Neural cell (in vitro differentiated cells): ENCODE data around the gene CLEC16A. TPM values are rescaled to one million over a fixed set of nuclear protein-coding genes. Genes with fewer than 3 reads are reported as not detected.

ENCODE experiments used
- H2AFZ ChIP-seq: fragments of 200-600, 300-800 bp; sonication (generic), shearing (Covaris generic); 2 replicates; pipeline ENCODE4 v1.6.0; 2014; ENCODE audit warnings: low read depth, mild to moderate bottlenecking, antibody characterized with exemption, low read length, moderate library complexity
- H3F3A ChIP-seq: fragments of 200-600 bp; shearing (Covaris generic); 2 replicates; pipeline ENCODE4 v1.6.1; 2016; ENCODE audit warnings: mild to moderate bottlenecking, moderate library complexity, mixed read lengths, antibody characterized with exemption, low read length; ENCODE audit not compliant: insufficient read depth, poor library complexity, severe bottlenecking
- H3K27ac ChIP-seq: fragments of 200-600, 300-800 bp; sonication (generic), shearing (Covaris generic); 2 replicates; pipeline ENCODE4 v1.5.1; 2014; ENCODE audit warnings: mild to moderate bottlenecking, low read length, moderate library complexity
- H3K27me3 ChIP-seq: fragments of 300-800, 200-600 bp; sonication (generic), shearing (Covaris generic); 2 replicates; pipeline ENCODE4 v1.6.0; 2014; ENCODE audit warnings: mild to moderate bottlenecking, low read depth, low read length, moderate library complexity; ENCODE audit not compliant: insufficient read depth
- H3K36me3 ChIP-seq: fragments of 300-800, 200-600 bp; sonication (generic), shearing (Covaris generic); 2 replicates; pipeline ENCODE4 v1.5.1; 2014; ENCODE audit warnings: mild to moderate bottlenecking, antibody characterized with exemption, low read length, moderate library complexity; ENCODE audit not compliant: insufficient read depth
- H3K4me2 ChIP-seq: fragments of 300-800, 200-600 bp; sonication (generic), shearing (Covaris generic); 2 replicates; pipeline ENCODE4 v1.6.0; 2014; ENCODE audit warnings: mild to moderate bottlenecking, low read length
- H3K4me3 ChIP-seq: fragments of 300-800, 200-600 bp; sonication (generic), shearing (Covaris generic); 2 replicates; pipeline ENCODE4 v1.5.1; 2014; ENCODE audit warnings: mild to moderate bottlenecking, low read length, moderate library complexity
- H3K79me2 ChIP-seq: fragments of 200-600 bp; shearing (Covaris generic); replicated peaks from 2 replicates; pipeline ENCODE4 v1.6.0; 2014; ENCODE audit warnings: mild to moderate bottlenecking, low read length, moderate library complexity; ENCODE audit not compliant: insufficient read depth
- H3K9ac ChIP-seq: fragments of 300-800, 200-600 bp; sonication (generic), shearing (Covaris generic); 2 replicates; pipeline ENCODE4 v1.6.1; 2016; ENCODE audit warnings: mild to moderate bottlenecking, low read length, mixed read lengths
- H3K9me2 ChIP-seq: fragments of 200-600 bp; shearing (Covaris generic); 2 replicates; pipeline ENCODE4 v1.6.1; 2016; ENCODE audit warnings: mild to moderate bottlenecking, low read length, mixed read lengths; ENCODE audit not compliant: insufficient read depth
- H3K9me3 ChIP-seq: fragments of 200-600, 300-800 bp; sonication (generic), shearing (Covaris generic); 2 replicates; pipeline ENCODE4 v1.6.1; 2016; ENCODE audit warnings: mild to moderate bottlenecking, mixed run types, low read length, moderate library complexity, mixed read lengths
- H4K20me1 ChIP-seq: fragments of 200-600 bp; shearing (Covaris generic); 2 replicates; pipeline ENCODE4 v1.6.1; 2016; ENCODE audit warnings: mild to moderate bottlenecking, mixed run types; ENCODE audit not compliant: insufficient read depth
- EP300 ChIP-seq: fragments of 450-650 bp; conservative IDR thresholded peaks from 2 replicates; pipeline ENCODE4 v1.6.1; 2014; ENCODE audit warnings: antibody characterized with exemption, mild to moderate bottlenecking, moderate library complexity; ENCODE audit not compliant: poor library complexity, severe bottlenecking
- EZH2 ChIP-seq: fragments of 200-600, 300-800 bp; shearing (Covaris generic), sonication (generic); IDR thresholded peaks from 2 replicates; pipeline ENCODE4 v1.6.1; 2014; ENCODE audit warnings: antibody characterized with exemption, low read length, borderline replicate concordance, mild to moderate bottlenecking; ENCODE audit not compliant: insufficient read depth, poor library complexity, severe bottlenecking
- MXI1 ChIP-seq: fragments of 450-650 bp; conservative IDR thresholded peaks from 2 replicates; pipeline ENCODE4 v1.6.1; 2014; ENCODE audit warnings: antibody characterized with exemption, mild to moderate bottlenecking; ENCODE audit not compliant: poor library complexity, severe bottlenecking
- POLR2AphosphoS5 ChIP-seq: IDR thresholded peaks from 2 replicates; pipeline ENCODE4 v1.6.1; 2012
- RAD21 ChIP-seq: fragments of 450-650 bp; conservative IDR thresholded peaks from 2 replicates; pipeline ENCODE4 v1.6.1; 2014; ENCODE audit warnings: antibody characterized with exemption, mild to moderate bottlenecking, moderate library complexity
- SMC3 ChIP-seq: fragments of 450-650 bp; conservative IDR thresholded peaks from 2 replicates; pipeline ENCODE4 v1.6.1; 2014; ENCODE audit warnings: antibody characterized with exemption, mild to moderate bottlenecking, moderate library complexity; ENCODE audit not compliant: poor library complexity
- TAF1 ChIP-seq: IDR thresholded peaks from 2 replicates; pipeline ENCODE4 v1.6.1; 2012; ENCODE audit warnings: low read depth
- polyA plus RNA-seq: library from polyadenylated mRNA; depleted of rRNA; stranded (reverse); fragments of >200 nt; gene quantifications from 2 replicates; pipeline ENCODE4 v1.2.3, GENCODE V29; 2014
- TF ChIP-seq, protein P1 (sequence below): IDR thresholded peaks from 2 replicates; pipeline ENCODE4 v1.6.1; 2012; ENCODE audit warnings: borderline replicate concordance
- TF ChIP-seq, protein P2 (sequence below): fragments of 450-650 bp; IDR thresholded peaks from 2 replicates; pipeline ENCODE4 v1.5.1; 2014; ENCODE audit warnings: antibody characterized with exemption, mild to moderate bottlenecking, moderate library complexity; ENCODE audit not compliant: poor library complexity, severe bottlenecking

The CLEC16A gene
- polyA plus RNA-seq, 1 donor from 2014 or later: 11.1 TPM

DNA sequence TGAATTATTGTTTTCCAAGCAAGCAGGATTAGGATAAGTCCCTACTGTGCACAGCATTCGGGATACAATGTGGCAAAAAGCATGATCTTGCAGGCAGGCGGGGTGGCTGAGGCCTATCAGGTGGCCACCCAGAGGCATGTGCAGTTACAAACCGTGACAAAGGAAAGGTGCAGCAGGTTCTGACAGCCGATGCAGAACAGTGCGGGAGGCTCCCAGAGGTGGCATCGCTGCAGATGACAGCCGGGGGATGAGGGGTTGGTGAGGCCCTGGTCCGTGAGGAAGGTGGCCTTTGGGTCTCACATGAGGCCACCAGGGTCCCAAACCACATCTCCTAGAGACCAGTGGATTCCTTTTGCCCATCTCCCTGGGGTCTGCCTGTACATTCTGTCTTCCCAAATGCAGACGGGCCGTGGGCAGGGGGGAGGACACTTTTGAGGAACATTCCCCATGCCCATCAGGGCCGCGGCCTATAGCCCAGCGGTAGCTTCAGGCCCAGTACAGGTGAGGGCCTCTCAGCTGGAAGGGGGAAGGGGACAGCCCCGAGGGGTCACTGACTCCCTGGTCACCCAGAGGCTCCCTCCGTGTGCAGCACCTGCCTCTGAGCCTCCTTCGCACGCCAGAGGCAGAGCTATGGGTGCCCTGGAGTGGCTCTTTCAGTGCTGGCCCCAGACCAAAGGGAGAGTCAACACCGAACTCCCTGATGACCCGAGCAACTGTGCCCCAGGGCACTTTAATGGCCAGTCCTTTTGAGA lies 226.5 kb downstream of the CLEC16A start:
- TF ChIP-seq EZH2 (no peak), RAD21 (no peak)
- H3K9me3 ChIP-seq: no peaks in the 10 kb centered on the region
- no peak overlapping the region for H3K4me2 ChIP-seq
- H3K4me3 ChIP-seq: no peak overlapping the region
- no peaks in the 10 kb centered on the region for H3F3A ChIP-seq
- no peaks in the 10 kb centered on the region for H4K20me1 ChIP-seq
- no peak overlapping the region for H3K9ac ChIP-seq
- H2AFZ ChIP-seq: no peak overlapping the region
- no peak overlapping the region for H3K27ac ChIP-seq
- no peaks in the 10 kb centered on the region for H3K27me3 ChIP-seq
- H3K36me3 ChIP-seq: no peaks in the 10 kb centered on the region
- no peaks in the 10 kb centered on the region for H3K79me2 ChIP-seq
- H3K9me2 ChIP-seq: no peaks in the 10 kb centered on the region

DNA sequence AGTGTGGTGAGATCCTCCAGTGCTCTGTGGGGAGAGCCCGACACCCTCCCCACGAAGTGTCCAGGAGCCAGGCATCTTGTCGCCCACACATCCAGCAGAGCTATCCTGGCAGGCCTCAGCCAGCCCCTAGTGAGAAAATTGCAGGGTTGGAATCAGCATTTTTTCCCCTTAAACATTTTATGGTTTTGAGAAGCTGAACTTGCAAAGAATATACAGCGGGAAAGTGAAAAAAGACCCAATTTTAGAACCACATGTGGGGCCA lies 227.0 kb downstream of the CLEC16A start:
- Histone ChIP-seq H3K36me3 (no peaks in the 10 kb centered on the region), H3K9me3 (no peaks in the 10 kb centered on the region), H3K9me2 (no peaks in the 10 kb centered on the region), H2AFZ (no peak overlapping the region), H3K27ac (no peak overlapping the region), H3K27me3 (no peaks in the 10 kb centered on the region), H4K20me1 (no peaks in the 10 kb centered on the region), H3K4me3 (no peak overlapping the region), H3F3A (no peaks in the 10 kb centered on the region), H3K79me2 (no peaks in the 10 kb centered on the region), H3K4me2 (no peak overlapping the region), H3K9ac (no peak overlapping the region)
- TF ChIP-seq SMC3 (no peak), RAD21 (no peak), TAF1 (no peak), POLR2AphosphoS5 (no peak), EZH2 (no peak), EP300 (no peak), MXI1 (no peak)
- TF ChIP-seq, protein P1, sequence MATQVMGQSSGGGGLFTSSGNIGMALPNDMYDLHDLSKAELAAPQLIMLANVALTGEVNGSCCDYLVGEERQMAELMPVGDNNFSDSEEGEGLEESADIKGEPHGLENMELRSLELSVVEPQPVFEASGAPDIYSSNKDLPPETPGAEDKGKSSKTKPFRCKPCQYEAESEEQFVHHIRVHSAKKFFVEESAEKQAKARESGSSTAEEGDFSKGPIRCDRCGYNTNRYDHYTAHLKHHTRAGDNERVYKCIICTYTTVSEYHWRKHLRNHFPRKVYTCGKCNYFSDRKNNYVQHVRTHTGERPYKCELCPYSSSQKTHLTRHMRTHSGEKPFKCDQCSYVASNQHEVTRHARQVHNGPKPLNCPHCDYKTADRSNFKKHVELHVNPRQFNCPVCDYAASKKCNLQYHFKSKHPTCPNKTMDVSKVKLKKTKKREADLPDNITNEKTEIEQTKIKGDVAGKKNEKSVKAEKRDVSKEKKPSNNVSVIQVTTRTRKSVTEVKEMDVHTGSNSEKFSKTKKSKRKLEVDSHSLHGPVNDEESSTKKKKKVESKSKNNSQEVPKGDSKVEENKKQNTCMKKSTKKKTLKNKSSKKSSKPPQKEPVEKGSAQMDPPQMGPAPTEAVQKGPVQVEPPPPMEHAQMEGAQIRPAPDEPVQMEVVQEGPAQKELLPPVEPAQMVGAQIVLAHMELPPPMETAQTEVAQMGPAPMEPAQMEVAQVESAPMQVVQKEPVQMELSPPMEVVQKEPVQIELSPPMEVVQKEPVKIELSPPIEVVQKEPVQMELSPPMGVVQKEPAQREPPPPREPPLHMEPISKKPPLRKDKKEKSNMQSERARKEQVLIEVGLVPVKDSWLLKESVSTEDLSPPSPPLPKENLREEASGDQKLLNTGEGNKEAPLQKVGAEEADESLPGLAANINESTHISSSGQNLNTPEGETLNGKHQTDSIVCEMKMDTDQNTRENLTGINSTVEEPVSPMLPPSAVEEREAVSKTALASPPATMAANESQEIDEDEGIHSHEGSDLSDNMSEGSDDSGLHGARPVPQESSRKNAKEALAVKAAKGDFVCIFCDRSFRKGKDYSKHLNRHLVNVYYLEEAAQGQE: no peak
- TF ChIP-seq, protein P2, sequence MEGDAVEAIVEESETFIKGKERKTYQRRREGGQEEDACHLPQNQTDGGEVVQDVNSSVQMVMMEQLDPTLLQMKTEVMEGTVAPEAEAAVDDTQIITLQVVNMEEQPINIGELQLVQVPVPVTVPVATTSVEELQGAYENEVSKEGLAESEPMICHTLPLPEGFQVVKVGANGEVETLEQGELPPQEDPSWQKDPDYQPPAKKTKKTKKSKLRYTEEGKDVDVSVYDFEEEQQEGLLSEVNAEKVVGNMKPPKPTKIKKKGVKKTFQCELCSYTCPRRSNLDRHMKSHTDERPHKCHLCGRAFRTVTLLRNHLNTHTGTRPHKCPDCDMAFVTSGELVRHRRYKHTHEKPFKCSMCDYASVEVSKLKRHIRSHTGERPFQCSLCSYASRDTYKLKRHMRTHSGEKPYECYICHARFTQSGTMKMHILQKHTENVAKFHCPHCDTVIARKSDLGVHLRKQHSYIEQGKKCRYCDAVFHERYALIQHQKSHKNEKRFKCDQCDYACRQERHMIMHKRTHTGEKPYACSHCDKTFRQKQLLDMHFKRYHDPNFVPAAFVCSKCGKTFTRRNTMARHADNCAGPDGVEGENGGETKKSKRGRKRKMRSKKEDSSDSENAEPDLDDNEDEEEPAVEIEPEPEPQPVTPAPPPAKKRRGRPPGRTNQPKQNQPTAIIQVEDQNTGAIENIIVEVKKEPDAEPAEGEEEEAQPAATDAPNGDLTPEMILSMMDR: no peak
